ENCODE measurements around the gene IL15RA.

DNA sequence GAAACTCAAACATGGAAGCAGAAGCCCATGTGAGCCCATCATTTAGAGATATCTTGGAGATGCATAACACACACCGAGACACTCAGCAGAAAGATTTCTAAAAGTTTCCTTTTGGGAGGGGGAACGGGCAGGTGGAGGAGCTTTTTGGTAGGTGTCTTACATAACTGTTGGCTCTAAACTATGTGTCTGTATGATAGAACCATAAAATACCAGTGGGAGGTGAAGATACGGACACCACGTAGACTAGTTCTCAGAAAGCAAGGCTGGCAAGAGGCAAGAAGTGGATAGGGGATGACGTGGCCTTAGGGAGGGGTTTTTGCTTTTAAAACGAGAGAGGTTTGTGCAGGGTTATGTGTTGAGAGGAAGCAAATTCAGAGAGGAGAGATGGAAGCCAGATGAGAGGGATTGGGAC lies 36.5 kb downstream of the IL15RA start:
- TF ChIP-seq, protein P1, sequence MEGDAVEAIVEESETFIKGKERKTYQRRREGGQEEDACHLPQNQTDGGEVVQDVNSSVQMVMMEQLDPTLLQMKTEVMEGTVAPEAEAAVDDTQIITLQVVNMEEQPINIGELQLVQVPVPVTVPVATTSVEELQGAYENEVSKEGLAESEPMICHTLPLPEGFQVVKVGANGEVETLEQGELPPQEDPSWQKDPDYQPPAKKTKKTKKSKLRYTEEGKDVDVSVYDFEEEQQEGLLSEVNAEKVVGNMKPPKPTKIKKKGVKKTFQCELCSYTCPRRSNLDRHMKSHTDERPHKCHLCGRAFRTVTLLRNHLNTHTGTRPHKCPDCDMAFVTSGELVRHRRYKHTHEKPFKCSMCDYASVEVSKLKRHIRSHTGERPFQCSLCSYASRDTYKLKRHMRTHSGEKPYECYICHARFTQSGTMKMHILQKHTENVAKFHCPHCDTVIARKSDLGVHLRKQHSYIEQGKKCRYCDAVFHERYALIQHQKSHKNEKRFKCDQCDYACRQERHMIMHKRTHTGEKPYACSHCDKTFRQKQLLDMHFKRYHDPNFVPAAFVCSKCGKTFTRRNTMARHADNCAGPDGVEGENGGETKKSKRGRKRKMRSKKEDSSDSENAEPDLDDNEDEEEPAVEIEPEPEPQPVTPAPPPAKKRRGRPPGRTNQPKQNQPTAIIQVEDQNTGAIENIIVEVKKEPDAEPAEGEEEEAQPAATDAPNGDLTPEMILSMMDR (IDR thresholded peaks at IDR 0.05), result no peak
- no peak for TF ChIP-seq POLR2A (IDR thresholded peaks at IDR 0.05)

All from thyroid gland (tissue), 4 donors.